Measurements from ENCODE around the gene SPG7.

- TF ChIP-seq RAD21 (CRISPR knock-in tag; conservative IDR thresholded peaks at IDR 0.05 in 1 of 2, IDR thresholded peaks at IDR 0.05 in 1 of 2) (peak; percentile 86 to 92), RFX5 (IDR thresholded peaks at IDR 0.05; ENCODE audit: low read depth, low read length) (no peak)
Measured at GRCh38 chr16:89574681-89575246, 66.6 kb downstream of the SPG7 start.
